ENCODE measurements around the gene PER2. TPM values are rescaled to one million over a fixed set of nuclear protein-coding genes. Genes with fewer than 3 reads are reported as not detected.

The PER2 gene
- total and polyA plus RNA-seq, 10 of the 15 experiments (the other 5 are each of a cell fraction or from before 2014, with no cell fraction given) = 1.5 to 15.1 (median 4.6) TPM

DNA sequence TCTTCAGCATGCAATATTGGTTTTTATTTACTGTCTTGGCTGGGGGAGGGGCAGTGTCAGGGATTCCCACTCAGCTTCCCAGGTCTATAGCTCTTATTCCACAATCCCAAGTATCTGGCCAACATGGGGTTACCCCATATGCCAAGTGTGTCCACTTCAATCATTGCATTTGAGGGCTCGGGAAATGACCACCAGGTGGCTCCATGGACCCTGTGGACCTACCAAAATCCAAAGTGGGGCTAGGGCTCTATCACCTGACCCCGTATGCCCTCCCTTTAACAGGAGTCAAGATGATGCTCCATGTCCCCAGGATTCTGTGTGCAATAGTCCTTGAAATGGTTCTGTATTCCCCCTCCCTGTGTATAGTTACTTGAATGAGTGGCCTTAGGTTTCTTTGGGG is 19.8 kb upstream of the PER2 start:
- POLR2A ChIA-PET = no interaction called here
- Histone ChIP-seq H3K27me3 (replicated peaks in 1 of 2; ENCODE audit: control insufficient read depth in 2 of 2, insufficient read depth in 2 of 2, low read length in 1 of 2) (no peaks in the 10 kb centered on the region; a peak in 1 of 4 replicates), H3K36me3 (ENCODE audit: control insufficient read depth in 2 of 2, insufficient read depth in 2 of 2, low read length in 1 of 2) (no peaks in the 10 kb centered on the region), H2AFZ (ENCODE audit: control insufficient read depth, low read depth, low read length) (no peak overlapping the region), H3K9me3 (replicated peaks; ENCODE audit: control insufficient read depth, insufficient read depth, low read length) (no peaks in the 10 kb centered on the region), H3K4me1 (ENCODE audit: control insufficient read depth, insufficient read depth, low read length) (peaks cover 4% of the 10 kb centered on the region), H3K4me2 (ENCODE audit: control insufficient read depth, insufficient read depth) (no peak overlapping the region), H3K79me2 (ENCODE audit: control insufficient read depth, insufficient read depth, low read length) (no peaks in the 10 kb centered on the region), H3K9ac (ENCODE audit: control insufficient read depth, insufficient read depth, low read length) (no peak overlapping the region), H3K4me3 (no peak overlapping the region), H3K27ac (ENCODE audit: control insufficient read depth, insufficient read depth) (no peak overlapping the region), H4K20me1 (ENCODE audit: control insufficient read depth, insufficient read depth) (no peaks in the 10 kb centered on the region)
- in situ Hi-C loops (cut with MboI) = no loop called here
- SMC1A ChIA-PET (ENCODE audit: uncharacterized antibody, unreplicated experiment) = no interaction called here
- intact Hi-C loops (cut with micrococcal nuclease; ENCODE audit: unreplicated experiment) = no loop called here
- ATAC-seq (no peak; the same call in 2 of the 3 replicates), DNase-seq (ENCODE audit: low read depth, low spot score) (no peak), FAIRE-seq (no peak)
- TF ChIP-seq, protein P1, sequence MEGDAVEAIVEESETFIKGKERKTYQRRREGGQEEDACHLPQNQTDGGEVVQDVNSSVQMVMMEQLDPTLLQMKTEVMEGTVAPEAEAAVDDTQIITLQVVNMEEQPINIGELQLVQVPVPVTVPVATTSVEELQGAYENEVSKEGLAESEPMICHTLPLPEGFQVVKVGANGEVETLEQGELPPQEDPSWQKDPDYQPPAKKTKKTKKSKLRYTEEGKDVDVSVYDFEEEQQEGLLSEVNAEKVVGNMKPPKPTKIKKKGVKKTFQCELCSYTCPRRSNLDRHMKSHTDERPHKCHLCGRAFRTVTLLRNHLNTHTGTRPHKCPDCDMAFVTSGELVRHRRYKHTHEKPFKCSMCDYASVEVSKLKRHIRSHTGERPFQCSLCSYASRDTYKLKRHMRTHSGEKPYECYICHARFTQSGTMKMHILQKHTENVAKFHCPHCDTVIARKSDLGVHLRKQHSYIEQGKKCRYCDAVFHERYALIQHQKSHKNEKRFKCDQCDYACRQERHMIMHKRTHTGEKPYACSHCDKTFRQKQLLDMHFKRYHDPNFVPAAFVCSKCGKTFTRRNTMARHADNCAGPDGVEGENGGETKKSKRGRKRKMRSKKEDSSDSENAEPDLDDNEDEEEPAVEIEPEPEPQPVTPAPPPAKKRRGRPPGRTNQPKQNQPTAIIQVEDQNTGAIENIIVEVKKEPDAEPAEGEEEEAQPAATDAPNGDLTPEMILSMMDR (IDR thresholded peaks at IDR 0.05 in 2 of 3, conservative IDR thresholded peaks at IDR 0.05 in 1 of 3; ENCODE audit: control insufficient read depth in 2 of 3, extremely low read depth in 1 of 3, insufficient read depth in 1 of 3, low read depth in 3 of 3, low read length in 3 of 3) = peak in 2 of 3 experiments; percentile 21 to 26; a peak in 2 of 6 replicates
- TF ChIP-seq, protein P2, sequence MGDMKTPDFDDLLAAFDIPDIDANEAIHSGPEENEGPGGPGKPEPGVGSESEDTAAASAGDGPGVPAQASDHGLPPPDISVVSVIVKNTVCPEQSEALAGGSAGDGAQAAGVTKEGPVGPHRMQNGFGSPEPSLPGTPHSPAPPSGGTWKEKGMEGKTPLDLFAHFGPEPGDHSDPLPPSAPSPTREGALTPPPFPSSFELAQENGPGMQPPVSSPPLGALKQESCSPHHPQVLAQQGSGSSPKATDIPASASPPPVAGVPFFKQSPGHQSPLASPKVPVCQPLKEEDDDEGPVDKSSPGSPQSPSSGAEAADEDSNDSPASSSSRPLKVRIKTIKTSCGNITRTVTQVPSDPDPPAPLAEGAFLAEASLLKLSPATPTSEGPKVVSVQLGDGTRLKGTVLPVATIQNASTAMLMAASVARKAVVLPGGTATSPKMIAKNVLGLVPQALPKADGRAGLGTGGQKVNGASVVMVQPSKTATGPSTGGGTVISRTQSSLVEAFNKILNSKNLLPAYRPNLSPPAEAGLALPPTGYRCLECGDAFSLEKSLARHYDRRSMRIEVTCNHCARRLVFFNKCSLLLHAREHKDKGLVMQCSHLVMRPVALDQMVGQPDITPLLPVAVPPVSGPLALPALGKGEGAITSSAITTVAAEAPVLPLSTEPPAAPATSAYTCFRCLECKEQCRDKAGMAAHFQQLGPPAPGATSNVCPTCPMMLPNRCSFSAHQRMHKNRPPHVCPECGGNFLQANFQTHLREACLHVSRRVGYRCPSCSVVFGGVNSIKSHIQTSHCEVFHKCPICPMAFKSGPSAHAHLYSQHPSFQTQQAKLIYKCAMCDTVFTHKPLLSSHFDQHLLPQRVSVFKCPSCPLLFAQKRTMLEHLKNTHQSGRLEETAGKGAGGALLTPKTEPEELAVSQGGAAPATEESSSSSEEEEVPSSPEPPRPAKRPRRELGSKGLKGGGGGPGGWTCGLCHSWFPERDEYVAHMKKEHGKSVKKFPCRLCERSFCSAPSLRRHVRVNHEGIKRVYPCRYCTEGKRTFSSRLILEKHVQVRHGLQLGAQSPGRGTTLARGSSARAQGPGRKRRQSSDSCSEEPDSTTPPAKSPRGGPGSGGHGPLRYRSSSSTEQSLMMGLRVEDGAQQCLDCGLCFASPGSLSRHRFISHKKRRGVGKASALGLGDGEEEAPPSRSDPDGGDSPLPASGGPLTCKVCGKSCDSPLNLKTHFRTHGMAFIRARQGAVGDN (IDR thresholded peaks at IDR 0.05) = no peak
- RAD21 ChIA-PET (ENCODE audit: unreplicated experiment) = no interaction called here
- no TSS peak for BruUV-seq (replicated peaks)
- 42% methylated on average over 2 of the region's 2 CpGs for WGBS (ENCODE audit: insufficient coverage, insufficient replicate concordance, low lambda C conversion rate, missing lambda C conversion rate)
- CTCF ChIA-PET = interaction anchor here (1.1 to 1.3 kb wide), 3 partner anchors 8 to 202 kb away, joined by 3 to 4 read pairs (median 3); no protein-coding TSS in a partner anchor

All from GM12878 (cell line).